ENCODE measurements around the gene SLCO2A1.

DNA sequence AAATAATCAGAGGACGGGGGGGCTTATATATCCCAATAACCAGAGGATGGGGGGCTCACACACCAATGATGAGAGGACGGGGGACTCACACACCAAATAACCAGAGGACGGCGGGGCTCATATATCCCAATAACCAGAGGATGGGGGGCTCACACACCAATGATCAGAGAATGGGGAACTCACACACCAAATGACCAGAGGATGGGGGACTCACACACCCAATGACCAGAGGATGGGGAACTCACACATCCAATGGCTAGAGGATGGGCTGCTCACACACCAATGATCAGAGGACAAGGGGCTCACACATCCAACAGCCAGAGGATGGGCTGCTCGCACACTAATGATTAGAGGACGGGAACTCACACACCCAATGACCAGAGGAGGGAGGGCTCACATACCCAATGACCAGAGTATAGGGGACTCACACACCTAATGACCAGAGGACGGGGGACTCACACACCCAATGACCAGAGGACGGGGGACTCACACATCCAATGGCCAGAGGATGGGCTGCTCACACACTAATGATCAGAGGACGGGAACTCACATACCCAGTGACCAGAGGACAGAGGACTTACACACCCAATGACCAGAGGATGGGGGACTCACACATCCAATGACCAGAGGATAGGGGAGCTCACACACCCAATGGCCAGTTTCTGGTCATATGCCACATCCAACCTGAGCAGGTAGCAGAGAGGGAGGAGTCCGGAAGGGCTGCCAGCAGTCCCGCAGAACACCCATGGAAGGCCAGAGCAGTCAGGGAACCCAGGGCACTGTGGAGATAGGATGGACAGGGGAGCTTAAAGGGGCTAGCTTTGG lies 144.6 kb downstream of the SLCO2A1 start:
- TF ChIP-seq ZNF596 (tag by site-specific recombination; IDR thresholded peaks at IDR 0.05): no peak
- TF ChIP-seq CTCF (tag by site-specific recombination; IDR thresholded peaks at IDR 0.05): no peak
- TF ChIP-seq ZNF621 (tag by site-specific recombination; IDR thresholded peaks at IDR 0.05): no peak
- TF ChIP-seq ZNF23 (tag by site-specific recombination; IDR thresholded peaks at IDR 0.05; ENCODE audit: borderline replicate concordance): no peak
- TF ChIP-seq, protein P1, sequence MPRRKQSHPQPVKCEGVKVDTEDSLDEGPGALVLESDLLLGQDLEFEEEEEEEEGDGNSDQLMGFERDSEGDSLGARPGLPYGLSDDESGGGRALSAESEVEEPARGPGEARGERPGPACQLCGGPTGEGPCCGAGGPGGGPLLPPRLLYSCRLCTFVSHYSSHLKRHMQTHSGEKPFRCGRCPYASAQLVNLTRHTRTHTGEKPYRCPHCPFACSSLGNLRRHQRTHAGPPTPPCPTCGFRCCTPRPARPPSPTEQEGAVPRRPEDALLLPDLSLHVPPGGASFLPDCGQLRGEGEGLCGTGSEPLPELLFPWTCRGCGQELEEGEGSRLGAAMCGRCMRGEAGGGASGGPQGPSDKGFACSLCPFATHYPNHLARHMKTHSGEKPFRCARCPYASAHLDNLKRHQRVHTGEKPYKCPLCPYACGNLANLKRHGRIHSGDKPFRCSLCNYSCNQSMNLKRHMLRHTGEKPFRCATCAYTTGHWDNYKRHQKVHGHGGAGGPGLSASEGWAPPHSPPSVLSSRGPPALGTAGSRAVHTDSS (tag by site-specific recombination; IDR thresholded peaks at IDR 0.05): no peak
- TF ChIP-seq ZNF768 (tag by site-specific recombination; IDR thresholded peaks at IDR 0.05): no peak
- TF ChIP-seq PRDM1 (tag by site-specific recombination; IDR thresholded peaks at IDR 0.05): no peak
- TF ChIP-seq KLF1 (tag by site-specific recombination; IDR thresholded peaks at IDR 0.05): no peak
- no peak for TF ChIP-seq ZNF610 (tag by site-specific recombination; IDR thresholded peaks at IDR 0.05; ENCODE audit: borderline replicate concordance)
- no peak for TF ChIP-seq GLI4 (tag by site-specific recombination; IDR thresholded peaks at IDR 0.05)
